Body of pancreas (tissue), 4 donors: Measurements from ENCODE around the gene CASKIN2. TPM values are rescaled to one million over a fixed set of nuclear protein-coding genes. Genes with fewer than 3 reads are reported as not detected.

Experiments used
- ATAC-seq: fragments of 150-250 bp; one replicate; pipeline ENCODE4 v1.9.1; 2016
- DNase-seq, 4 donors: peaks; one replicate each; pipeline ENCODE4 v3.0.0-alpha.2; 2019
- H3K27ac ChIP-seq, 4 donors: fragments of 200-600 bp; sonication (generic); 1 replicate in 3 of 4; 2 replicates in 1 of 4; pipeline versions ENCODE4 v1.5.1 to v1.6.1; 2016 to 2019; ENCODE audit warnings: mild to moderate bottlenecking in 1 of 4, mixed read lengths in 1 of 4, moderate library complexity in 1 of 4
- H3K27me3 ChIP-seq, 2 donors: fragments of 200-600 bp; sonication (generic); one replicate each; pipeline ENCODE4 v1.6.0; 2016; ENCODE audit warnings: mild to moderate bottlenecking in 1 of 2
- H3K36me3 ChIP-seq, 2 donors: fragments of 200-600 bp; sonication (generic); replicated peaks in 1 of 2; 2 replicates each; pipeline ENCODE4 v1.5.1; 2016; ENCODE audit warnings: low read depth in 2 of 2; ENCODE audit not compliant: insufficient read depth in 1 of 2
- H3K4me1 ChIP-seq: fragments of 200-600 bp; sonication (generic); one replicate; pipeline ENCODE4 v1.6.0; 2016
- H3K4me3 ChIP-seq, 2 donors: fragments of 200-600 bp; sonication (generic); 1 replicate in 1 of 2; 2 replicates in 1 of 2; pipeline ENCODE4 v1.5.1; 2016 to 2019
- H3K9me3 ChIP-seq, 3 donors: fragments of 200-600 bp; sonication (generic); 1 replicate in 2 of 3; 2 replicates in 1 of 3; pipeline ENCODE4 v1.5.1; 2016
- CTCF ChIP-seq, 7 experiments: fragments of 450-650 bp in 4 of 7; fragments of 200-600 bp in 3 of 7; sonication (generic) in 3 of 7; IDR thresholded peaks; one replicate each; pipeline ENCODE4 v1.5.1; 2016 to 2019; ENCODE audit warnings: antibody characterized with exemption in 7 of 7
- POLR2A ChIP-seq, 3 donors: fragments of 450-650 bp; IDR thresholded peaks; one replicate each; pipeline ENCODE4 v1.6.1; 2016; ENCODE audit warnings: antibody characterized with exemption in 3 of 3, mild to moderate bottlenecking in 2 of 3
- WGBS, 2 donors: methylation state at CpG; one replicate each; pipeline ENCODE4 v1.1.5; 2017; 5-methylcytosine and 5-hydroxymethylcytosine counted together
- intact Hi-C: fragments of 100-400 bp; cut with DNase I; formaldehyde crosslinking; loops from one replicate; pipeline ENCODE4 v1.15.1; 2023
- total RNA-seq, 2 donors: library from RNA; depleted of rRNA; stranded (reverse); fragments of >200 nt; gene quantifications; one replicate each; pipeline ENCODE4 v1.1.0, GENCODE V29; 2016

Gene CASKIN2
- total RNA-seq, 2 donors from 2014 or later: 9.1 to 16.2 TPM

GRCh38 chr17:75557075-75557851 lies 41.9 kb upstream of the CASKIN2 start:
- WGBS, 2 donors: 0 to 19% methylated on average over 3 to 13 of the region's 15 CpGs
- peak overlapping the region; percentile 86 to 94 (median 90) for H3K27ac ChIP-seq
- ATAC-seq (peak; percentile 93), DNase-seq (peak; percentile 98 to 100 (median 100))
- H3K9me3 ChIP-seq: no peaks in the 10 kb centered on the region
- no peaks in the 10 kb centered on the region for H3K27me3 ChIP-seq
- H3K36me3 ChIP-seq: no peaks in the 10 kb centered on the region
- H3K4me3 ChIP-seq: no peak overlapping the region
- intact Hi-C loops: no loop called here
- H3K4me1 ChIP-seq: peaks cover 62% of the 10 kb centered on the region
- peak in 2 of 3 donors; percentile 32 to 42 for TF ChIP-seq POLR2A (IDR thresholded peaks at IDR 0.05)
- TF ChIP-seq CTCF (IDR thresholded peaks at IDR 0.05): peak in 1 of 7 experiments; percentile 11

- DNase-seq (no peak), ATAC-seq (no peak)
- Histone ChIP-seq H3K9me3 (no peaks in the 10 kb centered on the region), H3K4me3 (no peak overlapping the region), H3K4me1 (peaks cover 71% of the 10 kb centered on the region), H3K36me3 (no peaks in the 10 kb centered on the region), H3K27ac (peak overlapping the region; percentile 23 to 90 (median 88)), H3K27me3 (no peaks in the 10 kb centered on the region)
- WGBS, 2 donors: 69 to 83% methylated on average over 9 to 21 of the region's 21 CpGs
- TF ChIP-seq POLR2A (IDR thresholded peaks at IDR 0.05) (no peak), CTCF (IDR thresholded peaks at IDR 0.05) (no peak)
- intact Hi-C loops: no loop called here
Observed at GRCh38 chr17:75555679-75556153, 40.4 kb upstream of the CASKIN2 start.

DNA sequence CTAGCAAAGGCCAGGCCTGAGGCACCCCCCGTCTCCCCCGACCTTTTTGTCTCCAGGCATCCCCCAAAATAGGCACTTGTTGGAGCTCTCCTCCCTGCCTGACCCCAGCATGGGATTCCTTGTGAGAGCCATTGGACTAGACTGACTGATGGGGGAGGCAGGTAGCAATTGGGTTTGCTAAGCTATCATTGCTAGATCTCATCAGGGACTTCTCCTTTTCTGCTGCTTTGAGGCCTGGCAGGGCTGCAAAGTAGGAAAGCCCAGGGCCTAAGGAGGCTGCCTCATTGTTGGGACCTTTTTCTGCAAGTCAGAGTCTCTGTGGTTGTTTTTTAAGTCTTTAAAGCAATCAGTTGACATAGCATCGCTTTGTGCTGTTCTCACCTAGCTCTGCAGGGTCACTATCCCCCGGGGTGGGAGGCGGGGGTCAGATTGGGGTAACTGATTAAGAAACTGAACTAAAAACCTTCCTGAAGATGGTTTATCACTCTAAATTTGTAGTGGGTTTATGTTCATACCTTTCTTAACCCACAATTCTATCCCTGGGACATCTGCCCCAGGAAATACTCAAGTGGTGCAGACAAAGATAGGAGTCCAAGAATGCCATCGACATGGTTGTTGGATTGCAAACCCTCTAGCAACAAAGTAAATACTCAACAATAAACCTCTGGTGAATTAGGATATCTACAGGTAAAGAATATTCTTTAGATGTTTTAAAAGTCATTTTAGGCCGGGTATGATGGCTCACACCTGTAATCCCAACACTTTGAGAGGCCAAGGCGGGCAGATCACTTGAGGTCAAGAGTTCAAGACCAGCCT lies 38.2 kb upstream of the CASKIN2 start:
- H3K36me3 ChIP-seq: no peaks in the 10 kb centered on the region
- intact Hi-C loops: no loop called here
- TF ChIP-seq POLR2A (IDR thresholded peaks at IDR 0.05) (no peak), CTCF (IDR thresholded peaks at IDR 0.05) (no peak)
- H3K27me3 ChIP-seq: no peaks in the 10 kb centered on the region
- no peaks in the 10 kb centered on the region for H3K9me3 ChIP-seq
- H3K27ac ChIP-seq: peak overlapping the region in 2 of 4 donors; percentile 37 to 47
- ATAC-seq: no peak
- H3K4me1 ChIP-seq: peaks cover 76% of the 10 kb centered on the region
- WGBS, 2 donors: 79 to 81% methylated on average over 8 of the region's 8 CpGs
- no peak for DNase-seq
- no peak overlapping the region for H3K4me3 ChIP-seq

DNA sequence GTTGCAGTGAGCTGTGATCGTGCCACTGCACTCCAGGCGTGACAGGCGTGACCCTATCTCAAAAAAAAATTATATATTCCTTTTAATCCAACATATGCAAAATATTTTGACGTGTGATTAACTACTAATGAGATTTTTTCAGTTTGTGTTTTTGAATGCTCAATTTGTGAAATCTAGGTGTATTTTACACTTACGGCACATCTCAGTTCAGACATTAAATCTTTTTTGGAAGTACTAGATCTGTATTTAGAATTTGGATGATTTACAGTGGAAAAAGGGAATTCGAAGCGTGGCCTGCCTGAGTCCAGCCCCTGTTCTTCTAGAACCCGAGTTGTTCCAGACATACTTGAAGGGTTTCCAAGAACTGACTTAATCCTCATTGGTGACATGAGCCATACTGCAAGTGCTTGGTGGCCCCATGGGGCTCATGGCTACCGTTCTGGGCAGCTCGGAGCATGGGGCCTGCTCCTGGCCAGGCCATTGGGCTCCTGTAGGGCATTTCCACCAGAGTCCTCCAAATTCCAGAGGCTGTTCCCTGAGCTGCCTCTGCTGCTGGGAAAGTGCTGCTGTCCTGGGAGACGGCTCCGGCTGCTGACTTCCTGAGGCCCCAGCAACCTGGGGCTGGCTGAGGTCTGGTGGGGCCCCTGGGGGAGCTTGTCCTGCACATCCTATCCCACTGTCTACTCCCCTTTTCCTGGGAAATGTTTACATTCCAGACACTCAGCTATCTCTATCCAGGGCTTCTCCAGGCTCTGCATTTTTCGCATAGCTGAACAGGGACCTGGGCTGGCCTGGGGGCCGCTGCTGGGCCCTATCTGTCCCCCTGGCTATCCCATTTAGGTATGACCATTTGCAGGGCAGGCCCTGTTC lies 37.3 kb upstream of the CASKIN2 start:
- DNase-seq (no peak), ATAC-seq (no peak)
- Histone ChIP-seq H3K27me3 (no peaks in the 10 kb centered on the region), H3K4me3 (no peak overlapping the region), H3K27ac (peak overlapping the region in 2 of 4 donors; percentile 37 to 47), H3K36me3 (no peaks in the 10 kb centered on the region), H3K4me1 (peaks cover 74% of the 10 kb centered on the region), H3K9me3 (no peaks in the 10 kb centered on the region)
- WGBS, 2 donors: 74 to 89% methylated on average over 14 of the region's 14 CpGs
- TF ChIP-seq POLR2A (IDR thresholded peaks at IDR 0.05): no peak
- TF ChIP-seq CTCF (IDR thresholded peaks at IDR 0.05): no peak
- intact Hi-C loops: no loop called here
